HEK293T (cell line): ENCODE data around the gene FADD.

Experiments
- CTCF ChIA-PET: fragments of 350-600 bp; formaldehyde crosslinking; extraction: SDS; loops from one replicate; lab custom pipeline; 2021; ENCODE audit warnings: antibody characterized with exemption, inconsistent platforms; lab: Yijun Ruan, JAX
- POLR2A ChIA-PET: fragments of 350-600 bp; formaldehyde crosslinking; extraction: SDS; loops from one replicate; lab custom pipeline; 2020; ENCODE audit warnings: antibody characterized with exemption, inconsistent platforms; lab: Yijun Ruan, JAX
- DNase-seq: peaks from one replicate; pipeline ENCODE4 v3.0.0; 2012; ENCODE audit warnings: mixed read lengths; ENCODE audit errors: extremely low spot score
- ARNT ChIP-seq: fragments of 450-650 bp; IDR thresholded peaks from 2 replicates; pipeline ENCODE4 v1.6.1; 2017; ENCODE audit warnings: mild to moderate bottlenecking
- BHLHE40 ChIP-seq: fragments of 450-650 bp; IDR thresholded peaks from 2 replicates; pipeline ENCODE4 v1.6.1; 2016; ENCODE audit warnings: mild to moderate bottlenecking, moderate library complexity, borderline replicate concordance
- CTBP1 ChIP-seq: fragments of 450-650 bp; IDR thresholded peaks from 2 replicates; pipeline ENCODE4 v1.6.1; 2016; ENCODE audit warnings: borderline replicate concordance
- ELF4 ChIP-seq: fragments of 450-650 bp; IDR thresholded peaks from 2 replicates; pipeline ENCODE4 v1.6.1; 2017; ENCODE audit warnings: antibody characterized with exemption
- FOXA1 ChIP-seq: fragments of 450-650 bp; IDR thresholded peaks from 2 replicates; pipeline ENCODE4 v1.6.1; 2016; ENCODE audit warnings: mild to moderate bottlenecking
- FOXK2 ChIP-seq: fragments of 450-650 bp; IDR thresholded peaks from 2 replicates; pipeline ENCODE4 v1.6.1; 2016; ENCODE audit warnings: mild to moderate bottlenecking
- FOXM1 ChIP-seq: fragments of 450-650 bp; IDR thresholded peaks from 2 replicates; pipeline ENCODE4 v1.6.1; 2017; ENCODE audit warnings: mild to moderate bottlenecking, borderline replicate concordance
- HDGF ChIP-seq: fragments of 450-650 bp; IDR thresholded peaks from 2 replicates; pipeline ENCODE4 v1.6.1; 2017; ENCODE audit warnings: antibody characterized with exemption, borderline replicate concordance
- L3MBTL2 ChIP-seq: fragments of 450-650 bp; conservative IDR thresholded peaks from 2 replicates; pipeline ENCODE4 v1.6.1; 2016; ENCODE audit warnings: mild to moderate bottlenecking
- LEF1 ChIP-seq: fragments of 450-650 bp; IDR thresholded peaks from 2 replicates; pipeline ENCODE4 v1.6.1; 2017; ENCODE audit warnings: mild to moderate bottlenecking, borderline replicate concordance
- NFRKB ChIP-seq: fragments of 450-650 bp; IDR thresholded peaks from 2 replicates; pipeline ENCODE4 v1.6.1; 2016; ENCODE audit warnings: mild to moderate bottlenecking, moderate library complexity
- SP1 ChIP-seq: fragments of 450-650 bp; IDR thresholded peaks from 2 replicates; pipeline ENCODE4 v1.6.1; 2017
- SUZ12 ChIP-seq: fragments of 450-650 bp; IDR thresholded peaks from 2 replicates; pipeline ENCODE4 v1.6.1; 2016; ENCODE audit warnings: mild to moderate bottlenecking
- TARDBP ChIP-seq: fragments of 450-650 bp; IDR thresholded peaks from 2 replicates; pipeline ENCODE4 v1.6.1; 2016
- ZNF384 ChIP-seq: fragments of 450-650 bp; IDR thresholded peaks from 2 replicates; pipeline ENCODE4 v1.6.1; 2016
- TF ChIP-seq, protein P1 (sequence below): fragments of 450-650 bp; IDR thresholded peaks from 2 replicates; pipeline ENCODE4 v1.6.1; 2016

The FADD gene

DNA sequence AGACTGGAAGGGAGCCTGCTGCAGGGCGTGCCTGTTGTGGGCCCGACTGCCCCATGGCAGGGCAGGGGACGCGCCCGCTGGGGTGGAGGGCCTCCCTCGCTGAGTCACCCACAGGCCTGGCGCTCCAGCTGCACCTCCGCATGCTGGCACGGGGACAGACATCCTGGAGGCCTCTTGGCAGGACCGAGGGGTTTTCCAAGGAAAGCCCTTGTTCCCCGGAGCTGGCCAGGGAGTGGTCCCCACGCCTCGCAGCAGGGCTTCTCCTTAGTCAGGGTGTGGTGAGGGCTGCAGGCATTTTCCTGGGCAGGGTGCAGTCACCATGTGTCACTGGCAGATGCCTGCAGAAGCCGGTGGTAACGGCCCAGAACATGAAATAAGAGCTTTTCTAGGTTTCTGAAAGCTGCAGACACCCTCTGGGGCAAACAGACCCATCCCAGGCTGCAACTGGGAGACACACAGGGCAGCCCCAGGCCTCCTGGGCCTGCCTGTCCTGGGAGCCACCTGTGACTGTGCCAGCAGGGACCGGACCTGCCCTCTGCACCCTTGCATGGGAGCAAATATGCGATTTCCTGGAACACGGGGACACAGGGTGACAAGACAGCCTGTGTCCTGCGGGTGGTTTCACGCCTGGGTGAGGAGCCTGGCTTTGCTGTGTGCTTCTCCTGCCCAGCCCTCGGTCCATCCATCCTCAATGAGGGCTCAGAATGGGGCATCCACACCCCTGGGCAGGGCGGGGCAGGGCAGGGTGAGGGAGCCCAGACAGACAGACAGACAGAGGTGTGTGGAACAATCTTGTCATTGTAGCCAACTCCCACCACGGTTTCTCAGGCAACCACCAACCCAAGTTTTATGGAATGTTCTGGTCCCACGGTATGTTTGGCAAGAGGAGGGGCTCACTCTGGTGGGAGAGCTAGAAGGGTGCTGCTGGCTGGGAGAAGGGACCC, 43.2 kb upstream of the FADD start:
- ChIA-PET POLR2A (no interaction called here), CTCF (no interaction called here)
- no peak for DNase-seq
- TF ChIP-seq FOXM1 (no peak), CTBP1 (no peak), LEF1 (no peak), HDGF (no peak), L3MBTL2 (no peak), ARNT (no peak), SUZ12 (no peak), TARDBP (no peak)
- TF ChIP-seq, protein P1, sequence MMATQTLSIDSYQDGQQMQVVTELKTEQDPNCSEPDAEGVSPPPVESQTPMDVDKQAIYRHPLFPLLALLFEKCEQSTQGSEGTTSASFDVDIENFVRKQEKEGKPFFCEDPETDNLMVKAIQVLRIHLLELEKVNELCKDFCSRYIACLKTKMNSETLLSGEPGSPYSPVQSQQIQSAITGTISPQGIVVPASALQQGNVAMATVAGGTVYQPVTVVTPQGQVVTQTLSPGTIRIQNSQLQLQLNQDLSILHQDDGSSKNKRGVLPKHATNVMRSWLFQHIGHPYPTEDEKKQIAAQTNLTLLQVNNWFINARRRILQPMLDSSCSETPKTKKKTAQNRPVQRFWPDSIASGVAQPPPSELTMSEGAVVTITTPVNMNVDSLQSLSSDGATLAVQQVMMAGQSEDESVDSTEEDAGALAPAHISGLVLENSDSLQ = no peak

DNA sequence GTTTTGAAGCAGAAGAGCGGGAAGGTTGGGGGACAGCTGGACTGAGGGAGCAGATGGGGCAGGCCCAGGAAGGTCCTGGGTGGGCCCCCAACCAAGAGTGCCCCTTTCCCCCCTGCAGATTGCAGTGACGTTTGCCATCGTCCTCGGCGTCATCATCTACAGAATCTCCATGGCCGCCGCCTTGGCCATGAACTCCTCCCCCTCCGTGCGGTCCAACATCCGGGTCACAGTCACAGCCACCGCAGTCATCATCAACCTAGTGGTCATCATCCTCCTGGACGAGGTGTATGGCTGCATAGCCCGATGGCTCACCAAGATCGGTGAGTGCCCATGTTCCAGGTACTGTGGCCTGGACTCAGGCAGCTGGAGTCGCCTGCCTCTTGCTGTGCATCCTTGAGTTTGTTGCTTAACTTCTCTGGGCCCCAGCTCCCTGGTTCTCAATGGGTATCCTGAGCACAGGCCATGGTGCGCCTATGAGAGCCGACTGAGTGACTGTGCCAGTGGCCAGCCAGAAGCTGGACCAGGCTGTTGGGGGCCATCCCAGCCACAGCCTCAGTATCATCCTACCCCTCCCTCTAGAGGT, 42.0 kb upstream of the FADD start:
- POLR2A ChIA-PET = no interaction called here
- CTCF ChIA-PET = no interaction called here
- no peak for DNase-seq
- TF ChIP-seq L3MBTL2 = no peak

DNA sequence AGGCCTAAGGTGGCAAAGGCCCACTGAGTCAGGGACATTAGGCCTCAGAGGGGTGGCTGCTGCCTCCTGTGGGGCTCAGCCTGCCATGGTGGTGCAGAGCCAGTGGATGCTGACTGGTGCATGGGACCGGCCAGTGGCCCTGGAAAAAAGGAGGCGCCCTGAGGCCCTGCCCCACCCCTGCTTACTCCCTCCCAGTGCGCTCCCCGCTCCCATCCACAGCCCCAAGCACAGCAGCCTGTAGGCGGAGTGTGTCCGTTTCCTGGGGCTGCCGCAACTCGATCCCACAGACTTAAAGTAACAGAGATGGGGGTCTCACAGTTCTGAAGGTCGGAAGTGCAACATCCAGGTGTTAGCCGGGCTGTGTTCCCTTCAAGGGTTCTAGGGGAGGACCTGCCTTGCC, 38.4 kb upstream of the FADD start:
- no peak for DNase-seq
- CTCF ChIA-PET = no interaction called here
- TF ChIP-seq SP1 (no peak), HDGF (no peak), ARNT (no peak), TARDBP (no peak), FOXA1 (no peak), FOXK2 (no peak), SUZ12 (no peak), LEF1 (no peak), FOXM1 (no peak), ELF4 (no peak), NFRKB (no peak), CTBP1 (no peak), L3MBTL2 (no peak), BHLHE40 (no peak), ZNF384 (no peak)
- TF ChIP-seq, protein P1 = no peak
- POLR2A ChIA-PET = no interaction called here

DNA sequence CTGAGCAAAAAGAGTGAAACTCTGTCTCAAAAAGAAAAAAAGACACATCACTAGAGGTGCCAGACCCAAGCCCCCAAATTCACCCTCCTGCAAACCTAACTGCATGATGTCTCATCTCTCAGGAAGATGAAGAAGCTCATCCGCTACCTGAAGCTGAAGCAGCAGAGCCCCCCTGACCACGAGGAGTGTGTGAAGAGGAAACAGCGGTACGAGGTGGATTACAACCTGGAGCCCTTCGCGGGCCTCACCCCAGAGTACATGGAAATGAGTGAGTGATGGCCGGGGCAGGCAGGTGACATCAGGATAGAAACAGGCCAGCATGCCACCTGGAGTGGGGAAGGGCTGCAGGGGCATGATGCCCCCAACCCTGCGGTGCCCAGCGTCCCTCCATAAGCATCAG, 36.0 kb upstream of the FADD start:
- POLR2A ChIA-PET = no interaction called here
- no peak for TF ChIP-seq ARNT
- no peak for TF ChIP-seq FOXM1
- TF ChIP-seq FOXK2 = no peak
- no peak for TF ChIP-seq ELF4
- TF ChIP-seq ZNF384 = no peak
- no peak for TF ChIP-seq L3MBTL2
- no peak for TF ChIP-seq TARDBP
- TF ChIP-seq FOXA1 = no peak
- no peak for TF ChIP-seq CTBP1
- TF ChIP-seq SP1 = no peak
- no peak for TF ChIP-seq SUZ12
- TF ChIP-seq, protein P1 = no peak
- no peak for TF ChIP-seq NFRKB
- no peak for DNase-seq
- CTCF ChIA-PET = interaction anchor here (0.6 kb wide), 1 partner anchor 252 kb away, joined by 3 read pairs; no protein-coding TSS in a partner anchor

DNA sequence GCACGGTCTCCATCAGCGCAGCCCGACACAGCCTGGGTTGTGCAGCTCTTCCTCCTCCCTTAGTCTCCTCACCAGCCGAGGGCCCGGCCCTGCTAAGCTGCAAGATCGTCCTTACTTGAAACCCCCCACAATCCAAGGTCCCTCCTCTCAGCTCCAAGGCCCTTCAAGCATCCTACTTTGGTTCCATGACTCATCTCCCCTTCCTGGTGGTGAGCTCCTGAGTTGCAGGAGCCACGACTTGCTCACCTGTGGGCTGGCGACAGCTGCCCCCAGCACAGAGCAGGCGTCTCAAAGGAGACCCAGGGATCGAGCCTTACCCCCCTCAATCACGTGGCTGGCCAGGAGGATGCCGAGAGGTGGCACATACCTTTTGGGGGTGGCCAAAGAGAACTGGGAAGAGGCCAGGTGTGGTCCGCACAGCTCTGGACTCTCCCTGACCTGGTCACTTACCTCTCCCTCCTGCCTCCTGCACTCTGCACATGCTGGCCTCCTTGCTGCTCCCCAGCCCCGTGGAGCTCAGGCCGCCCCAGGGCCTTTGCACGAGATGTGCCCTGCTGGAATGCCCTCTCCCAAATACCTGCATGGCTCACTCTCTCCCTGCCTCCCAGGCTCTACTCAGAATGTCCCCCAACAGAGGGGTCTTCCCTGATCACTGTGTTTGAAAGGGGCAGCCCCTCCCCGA, 35.2 kb upstream of the FADD start:
- no peak for DNase-seq
- ChIA-PET POLR2A (no interaction called here), CTCF (interaction anchor here (0.6 kb wide), 1 partner anchor 253 kb away, joined by 3 read pairs; no protein-coding TSS in a partner anchor)
- TF ChIP-seq CTBP1 (no peak), L3MBTL2 (no peak), FOXM1 (no peak)
- TF ChIP-seq, protein P1 = no peak

DNA sequence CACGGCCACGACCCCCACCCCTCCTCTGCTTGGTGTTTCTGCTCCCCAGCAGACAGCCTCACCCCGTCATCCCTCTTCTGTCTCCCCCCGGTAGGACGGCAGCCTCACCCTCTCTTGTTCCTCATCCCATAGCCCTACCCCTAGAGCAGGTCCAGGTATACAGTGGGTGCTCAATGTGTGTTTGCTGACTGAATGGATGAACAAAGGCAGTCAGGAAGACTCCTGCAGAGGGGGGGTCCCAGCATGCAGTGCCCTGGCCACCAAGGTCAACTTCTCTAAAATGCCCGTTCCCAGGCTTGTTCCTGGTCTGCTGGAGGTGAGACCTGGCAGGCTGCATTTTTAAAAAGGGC, 34.7 kb upstream of the FADD start:
- ChIA-PET POLR2A (no interaction called here), CTCF (no interaction called here)
- no peak for TF ChIP-seq NFRKB
- no peak for TF ChIP-seq ELF4
- no peak for TF ChIP-seq FOXK2
- TF ChIP-seq LEF1 = no peak
- TF ChIP-seq SUZ12 = no peak
- TF ChIP-seq ZNF384 = no peak
- TF ChIP-seq, protein P1 = no peak
- TF ChIP-seq FOXA1 = no peak
- TF ChIP-seq TARDBP = no peak
- TF ChIP-seq CTBP1 = no peak
- no peak for DNase-seq
